ENCODE measurements around the gene CEBPE. TPM values are rescaled to one million over a fixed set of nuclear protein-coding genes. Genes with fewer than 3 reads are reported as not detected.
A peak's percentile ranks its signal among the peaks of the same experiment; 100 is the strongest.

CEBPE gene
- total RNA-seq, 6 experiments from 2014 or later: 0.13 to 0.18 TPM; not detected in 4

- no peaks in the 10 kb centered on the region for H3K36me3 ChIP-seq
- no peaks in the 10 kb centered on the region for H3K9me3 ChIP-seq
- intact Hi-C loops (cut with DNase I): loop anchor here in 1 of 2 donors (5.0 kb wide), 1 partner anchor 73 kb away; no protein-coding TSS in a partner anchor
- no peaks in the 10 kb centered on the region for H3K4me1 ChIP-seq
- WGBS (ENCODE audit: insufficient coverage, low coverage, low lambda C conversion rate, missing lambda C conversion rate): 17% methylated on average over 1 of the region's 4 CpGs
- TF ChIP-seq POLR2A (IDR thresholded peaks at IDR 0.05) (no peak), CTCF (IDR thresholded peaks at IDR 0.05) (no peak)
- no peak for DNase-seq
- H3K27me3 ChIP-seq: no peaks in the 10 kb centered on the region
- H3K4me3 ChIP-seq: no peak overlapping the region
- no peak overlapping the region for H3K27ac ChIP-seq
- no peak for ATAC-seq
These were observed 4.4 kb downstream of the CEBPE start for GRCh38 chr14:23114669-23115038.

GRCh38 chr14:23114120-23114458 is 5.0 kb downstream of the CEBPE start:
- H3K27me3 ChIP-seq: no peaks in the 10 kb centered on the region
- TF ChIP-seq POLR2A (IDR thresholded peaks at IDR 0.05) (no peak), CTCF (IDR thresholded peaks at IDR 0.05) (no peak)
- H3K4me1 ChIP-seq: no peaks in the 10 kb centered on the region
- ATAC-seq (no peak), DNase-seq (no peak)
- H3K27ac ChIP-seq: no peak overlapping the region
- intact Hi-C loops (cut with DNase I): no loop called here
- H3K9me3 ChIP-seq: no peaks in the 10 kb centered on the region
- H3K4me3 ChIP-seq: no peak overlapping the region
- WGBS (ENCODE audit: insufficient coverage, low coverage, low lambda C conversion rate, missing lambda C conversion rate): 25% methylated on average over 2 of the region's 5 CpGs
- H3K36me3 ChIP-seq: no peaks in the 10 kb centered on the region

GRCh38 chr14:23113431-23114119 is 5.5 kb downstream of the CEBPE start:
- H3K9me3 ChIP-seq: no peaks in the 10 kb centered on the region

GRCh38 chr14:23112359-23113178 is 6.5 kb downstream of the CEBPE start:
- Histone ChIP-seq H3K27me3 (no peaks in the 10 kb centered on the region), H3K4me1 (no peaks in the 10 kb centered on the region), H3K36me3 (no peaks in the 10 kb centered on the region), H3K27ac (no peak overlapping the region), H3K4me3 (no peak overlapping the region), H3K9me3 (no peaks in the 10 kb centered on the region)
- intact Hi-C loops (cut with DNase I): no loop called here
- WGBS (ENCODE audit: insufficient coverage, low coverage, low lambda C conversion rate, missing lambda C conversion rate): 20% methylated on average over 7 of the region's 12 CpGs
- peak in 2 of 4 donors; percentile 23 to 36 for ATAC-seq
- TF ChIP-seq POLR2A (IDR thresholded peaks at IDR 0.05) (no peak), CTCF (IDR thresholded peaks at IDR 0.05) (no peak)
- peak in 1 of 3 donors; percentile 50 for DNase-seq

More at GRCh38 chr14:23113431-23114119, 5.5 kb downstream of the CEBPE start:
- no peak for DNase-seq
- no peaks in the 10 kb centered on the region for H3K36me3 ChIP-seq
- intact Hi-C loops (cut with DNase I): no loop called here
- H3K4me1 ChIP-seq: no peaks in the 10 kb centered on the region
- 40% methylated on average over 5 of the region's 10 CpGs for WGBS (ENCODE audit: insufficient coverage, low coverage, low lambda C conversion rate, missing lambda C conversion rate)
- no peak overlapping the region for H3K27ac ChIP-seq
- ATAC-seq: peak in 2 of 4 donors; percentile 4 to 10
- H3K27me3 ChIP-seq: no peaks in the 10 kb centered on the region
- no peak overlapping the region for H3K4me3 ChIP-seq
- TF ChIP-seq POLR2A (IDR thresholded peaks at IDR 0.05): no peak
- no peak for TF ChIP-seq CTCF (IDR thresholded peaks at IDR 0.05)

Measured in right lobe of liver (tissue), 6 donors.